KMS-11 (cell line): ENCODE measurements around the gene GRIN2C.

ENCODE experiments used
- H2AFZ ChIP-seq: fragments of 200-600 bp; sonication (generic); 2 replicates; pipeline ENCODE4 v1.6.1; 2016; ENCODE audit warnings: antibody characterized with exemption, mixed run types, low read depth
- H3K27ac ChIP-seq: fragments of 200-600 bp; sonication (generic); 2 replicates; pipeline ENCODE4 v1.6.1; 2016; ENCODE audit warnings: mild to moderate bottlenecking, mixed run types
- H3K27me3 ChIP-seq: fragments of 200-600 bp; sonication (generic); 2 replicates; pipeline ENCODE4 v1.6.1; 2017; ENCODE audit warnings: mild to moderate bottlenecking, low read depth, mixed run types, moderate library complexity; ENCODE audit not compliant: insufficient read depth
- H3K36me3 ChIP-seq: fragments of 200-600 bp; sonication (generic); 2 replicates; pipeline ENCODE4 v1.6.1; 2017; ENCODE audit warnings: mild to moderate bottlenecking, mixed run types; ENCODE audit not compliant: insufficient read depth
- H3K4me1 ChIP-seq: fragments of 200-600 bp; sonication (generic); 2 replicates; pipeline ENCODE4 v1.6.1; 2016; ENCODE audit warnings: mild to moderate bottlenecking, low read depth, mixed run types; ENCODE audit not compliant: poor library complexity, severe bottlenecking
- H3K4me2 ChIP-seq: fragments of 200-600 bp; sonication (generic); 2 replicates; pipeline ENCODE4 v1.7.0; 2016; ENCODE audit warnings: mild to moderate bottlenecking, mixed run types
- H3K4me3 ChIP-seq: fragments of 200-600 bp; sonication (generic); IDR thresholded peaks from 2 replicates; pipeline ENCODE4 v1.6.1; 2017; ENCODE audit warnings: low read depth, low read length, mixed read lengths; ENCODE audit not compliant: insufficient read depth
- H3K79me2 ChIP-seq: fragments of 200-600 bp; sonication (generic); 2 replicates; pipeline ENCODE4 v1.6.1; 2016; ENCODE audit warnings: low read depth, mixed run types; ENCODE audit not compliant: insufficient read depth
- H3K9ac ChIP-seq: fragments of 200-600 bp; sonication (generic); 2 replicates; pipeline ENCODE4 v1.6.1; 2016; ENCODE audit warnings: mild to moderate bottlenecking, mixed run types
- H4K20me1 ChIP-seq: fragments of 200-600 bp; sonication (generic); 2 replicates; pipeline ENCODE4 v1.6.1; 2016; ENCODE audit warnings: mild to moderate bottlenecking, mixed run types; ENCODE audit not compliant: insufficient read depth
- TF ChIP-seq, protein P1 (sequence below): fragments of 200-600 bp; sonication (generic); conservative IDR thresholded peaks from 2 replicates; pipeline ENCODE4 v1.6.1; 2017; ENCODE audit warnings: low read depth, mild to moderate bottlenecking, antibody characterized with exemption, low read length, moderate library complexity, mixed read lengths

GRIN2C gene

DNA sequence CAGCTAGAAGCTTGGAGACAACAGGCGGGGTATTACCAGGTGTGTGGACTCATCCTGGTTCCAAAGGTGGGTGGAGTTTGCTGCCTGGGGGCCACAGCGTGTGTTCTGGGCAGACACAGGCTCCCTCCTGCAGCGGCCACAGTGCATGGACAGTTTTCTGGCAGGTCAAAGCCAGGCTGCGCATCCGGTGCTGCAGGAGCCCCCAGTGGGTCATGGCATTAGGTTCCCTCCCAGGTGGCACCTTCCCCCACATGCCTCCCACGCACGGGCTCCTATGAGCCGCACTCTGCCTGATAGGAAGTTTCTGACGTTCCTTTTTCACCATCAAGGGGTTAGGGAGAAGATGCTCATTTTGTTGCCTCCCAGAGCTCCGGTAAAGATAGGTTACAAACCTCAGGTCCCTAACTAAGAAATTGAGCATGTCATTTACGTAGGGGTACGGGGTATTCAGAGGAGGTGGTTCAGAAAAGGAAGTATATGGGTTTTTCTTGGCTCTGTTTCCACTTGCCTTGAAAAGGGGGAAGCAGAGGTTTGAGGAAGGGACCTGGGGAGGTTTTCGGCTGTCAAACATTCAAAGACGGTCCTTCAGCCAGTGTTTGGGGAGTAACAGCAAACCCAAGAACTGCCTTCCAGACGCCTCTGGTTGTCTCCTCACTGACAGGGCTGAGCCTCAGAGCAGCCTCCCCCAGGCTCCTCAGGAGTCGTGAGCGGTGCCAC, 50.8 kb downstream of the GRIN2C start:
- Histone ChIP-seq H3K27me3 (no peaks in the 10 kb centered on the region), H3K27ac (no peak overlapping the region), H3K4me2 (no peak overlapping the region), H3K9ac (no peak overlapping the region), H3K36me3 (no peaks in the 10 kb centered on the region), H3K4me3 (no peak overlapping the region), H3K4me1 (no peaks in the 10 kb centered on the region), H4K20me1 (no peaks in the 10 kb centered on the region), H3K79me2 (no peaks in the 10 kb centered on the region), H2AFZ (no peak overlapping the region)
- TF ChIP-seq, protein P1, sequence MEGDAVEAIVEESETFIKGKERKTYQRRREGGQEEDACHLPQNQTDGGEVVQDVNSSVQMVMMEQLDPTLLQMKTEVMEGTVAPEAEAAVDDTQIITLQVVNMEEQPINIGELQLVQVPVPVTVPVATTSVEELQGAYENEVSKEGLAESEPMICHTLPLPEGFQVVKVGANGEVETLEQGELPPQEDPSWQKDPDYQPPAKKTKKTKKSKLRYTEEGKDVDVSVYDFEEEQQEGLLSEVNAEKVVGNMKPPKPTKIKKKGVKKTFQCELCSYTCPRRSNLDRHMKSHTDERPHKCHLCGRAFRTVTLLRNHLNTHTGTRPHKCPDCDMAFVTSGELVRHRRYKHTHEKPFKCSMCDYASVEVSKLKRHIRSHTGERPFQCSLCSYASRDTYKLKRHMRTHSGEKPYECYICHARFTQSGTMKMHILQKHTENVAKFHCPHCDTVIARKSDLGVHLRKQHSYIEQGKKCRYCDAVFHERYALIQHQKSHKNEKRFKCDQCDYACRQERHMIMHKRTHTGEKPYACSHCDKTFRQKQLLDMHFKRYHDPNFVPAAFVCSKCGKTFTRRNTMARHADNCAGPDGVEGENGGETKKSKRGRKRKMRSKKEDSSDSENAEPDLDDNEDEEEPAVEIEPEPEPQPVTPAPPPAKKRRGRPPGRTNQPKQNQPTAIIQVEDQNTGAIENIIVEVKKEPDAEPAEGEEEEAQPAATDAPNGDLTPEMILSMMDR = no peak

DNA sequence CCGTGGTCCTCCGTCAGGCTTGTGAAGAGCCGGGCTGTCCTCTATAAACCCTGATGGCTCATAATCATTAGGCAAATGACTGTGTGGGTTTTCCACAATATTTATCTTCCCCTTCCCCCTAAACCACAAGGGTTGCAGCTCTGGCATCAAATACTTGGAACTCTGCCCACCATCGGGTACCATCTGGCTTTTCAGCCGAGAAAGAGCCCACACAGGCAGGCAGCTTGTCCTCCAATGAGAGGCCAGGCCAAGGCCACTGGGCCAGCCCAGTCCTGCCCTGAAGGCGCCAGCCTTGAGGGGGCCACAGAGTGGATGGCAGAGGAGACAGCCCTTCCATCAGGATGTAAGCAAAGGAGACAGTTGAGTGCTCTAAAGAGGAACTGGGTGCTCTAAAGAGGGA, 51.8 kb downstream of the GRIN2C start:
- no peaks in the 10 kb centered on the region for H3K79me2 ChIP-seq
- TF ChIP-seq, protein P1 = no peak

DNA sequence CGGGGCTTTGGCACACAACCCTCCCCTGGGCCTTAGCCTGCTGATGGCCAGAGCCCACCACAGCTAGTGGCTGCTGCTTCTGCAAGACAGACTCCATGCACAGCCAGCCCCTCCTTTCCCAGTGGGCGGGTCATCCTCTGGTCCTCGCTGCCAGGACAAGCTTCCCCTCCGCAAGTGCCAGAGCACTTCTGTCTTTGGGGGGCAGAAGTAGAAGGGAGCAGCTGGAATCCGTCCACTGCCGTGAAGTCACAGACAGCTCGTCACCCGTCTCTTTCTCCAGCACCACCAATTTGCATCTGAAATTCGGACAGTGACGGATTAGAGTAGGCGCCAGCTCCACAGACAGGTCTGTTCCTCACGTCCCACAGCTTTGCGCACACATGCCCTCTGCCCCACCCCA, 52.2 kb downstream of the GRIN2C start:
- Histone ChIP-seq H3K36me3 (no peaks in the 10 kb centered on the region), H3K9ac (no peak overlapping the region), H3K4me1 (no peaks in the 10 kb centered on the region), H3K4me2 (no peak overlapping the region), H3K4me3 (no peak overlapping the region), H4K20me1 (no peaks in the 10 kb centered on the region), H3K79me2 (no peaks in the 10 kb centered on the region), H3K27me3 (no peaks in the 10 kb centered on the region), H3K27ac (no peak overlapping the region), H2AFZ (no peak overlapping the region)
- TF ChIP-seq, protein P1 = no peak

More for the DNA sequence above, 51.8 kb downstream of the GRIN2C start:
- no peak overlapping the region for H3K4me3 ChIP-seq
- no peaks in the 10 kb centered on the region for H3K36me3 ChIP-seq
- H4K20me1 ChIP-seq = no peaks in the 10 kb centered on the region
- H3K27me3 ChIP-seq = no peaks in the 10 kb centered on the region
- H3K4me2 ChIP-seq = no peak overlapping the region
- no peak overlapping the region for H3K9ac ChIP-seq
- no peaks in the 10 kb centered on the region for H3K4me1 ChIP-seq
- H3K27ac ChIP-seq = no peak overlapping the region
- no peak overlapping the region for H2AFZ ChIP-seq

DNA sequence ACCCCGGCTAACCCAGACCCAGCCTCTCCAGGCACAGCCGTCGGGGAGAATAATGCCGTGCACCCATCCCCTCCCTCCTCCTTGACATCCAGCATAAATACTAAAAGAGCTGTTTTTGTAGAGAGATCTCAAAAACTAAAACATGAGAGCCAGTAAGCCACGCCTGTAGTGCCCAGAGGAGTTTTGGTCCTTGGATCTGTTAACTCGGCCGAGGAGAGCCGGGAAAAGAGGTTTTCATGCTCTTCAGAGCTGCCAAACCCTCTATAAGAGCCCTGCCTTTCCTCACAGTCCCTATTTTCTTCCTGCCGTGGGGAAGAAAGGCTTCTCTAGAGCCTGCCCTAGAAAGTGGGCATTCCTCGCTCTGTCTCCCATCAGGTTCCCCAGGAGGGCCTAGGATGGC, 53.4 kb downstream of the GRIN2C start:
- Histone ChIP-seq H3K27ac (no peak overlapping the region), H3K4me2 (no peak overlapping the region), H3K4me3 (no peak overlapping the region), H3K79me2 (no peaks in the 10 kb centered on the region), H3K27me3 (no peaks in the 10 kb centered on the region), H3K4me1 (no peaks in the 10 kb centered on the region), H4K20me1 (no peaks in the 10 kb centered on the region), H2AFZ (no peak overlapping the region), H3K9ac (no peak overlapping the region), H3K36me3 (no peaks in the 10 kb centered on the region)
- TF ChIP-seq, protein P1 = no peak
